GM19438 (cell line): Measurements from ENCODE around the gene RD3L.
"Not testable (repeated sequence)": the region's sequence is repeated elsewhere in the genome, so short reads cannot be mapped to it uniquely, and the experiment has no call there.

Source experiments
- ATAC-seq: cut with Tn5 transposase; IDR thresholded peaks from one replicate; pipeline ENCODE4 v1.9.1; 2021; ENCODE audit warnings: low read depth; ENCODE audit not compliant: unreplicated experiment

RD3L gene

DNA sequence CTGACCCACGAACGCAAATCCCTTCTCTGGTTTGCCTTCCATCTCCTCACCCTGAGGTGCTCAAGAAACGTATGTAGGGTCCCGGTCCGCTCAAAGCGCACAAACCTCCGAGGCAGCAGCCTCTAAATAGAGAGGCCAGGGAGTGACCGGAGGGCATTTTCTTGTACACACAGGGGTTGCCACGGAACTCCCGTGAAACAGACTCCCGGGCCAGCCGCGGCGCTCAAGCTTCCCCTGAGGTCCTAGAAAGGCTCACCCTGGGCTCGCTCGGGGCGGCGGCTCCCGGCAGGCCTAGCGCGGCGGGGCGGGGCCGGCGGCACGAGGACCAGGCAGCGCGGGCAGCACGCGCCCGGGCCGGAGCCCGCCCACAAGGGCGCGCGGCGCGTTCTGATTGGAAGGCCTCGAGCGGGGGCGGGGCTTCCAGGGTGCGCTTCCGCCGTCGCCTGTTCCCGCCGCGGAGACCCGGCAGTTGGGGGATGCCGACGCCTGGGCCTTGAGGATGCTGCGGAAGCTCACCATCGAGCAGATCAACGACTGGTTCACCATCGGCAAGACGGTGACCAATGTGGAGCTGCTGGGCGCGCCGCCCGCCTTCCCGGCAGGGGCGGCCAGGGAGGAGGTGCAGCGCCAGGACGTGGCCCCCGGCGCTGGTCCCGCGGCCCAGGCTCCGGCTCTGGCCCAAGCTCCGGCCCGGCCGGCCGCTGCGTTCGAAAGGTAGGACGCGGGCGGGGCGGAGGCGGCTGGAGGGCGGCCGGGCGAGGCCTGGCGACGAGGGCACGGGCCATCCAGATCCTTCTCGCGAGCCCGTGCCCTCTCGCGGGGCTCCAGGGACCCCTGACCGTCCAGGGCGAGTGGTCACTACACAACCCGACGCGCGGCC, 14.1 kb downstream of the RD3L start, which contains the start of gene TDRD9:
TDRD9 (plus strand) TSS at position 446 of the 880 bp plus-strand sequence; CDS start at position 500, 54 bp downstream.
- ATAC-seq, result no peak

DNA sequence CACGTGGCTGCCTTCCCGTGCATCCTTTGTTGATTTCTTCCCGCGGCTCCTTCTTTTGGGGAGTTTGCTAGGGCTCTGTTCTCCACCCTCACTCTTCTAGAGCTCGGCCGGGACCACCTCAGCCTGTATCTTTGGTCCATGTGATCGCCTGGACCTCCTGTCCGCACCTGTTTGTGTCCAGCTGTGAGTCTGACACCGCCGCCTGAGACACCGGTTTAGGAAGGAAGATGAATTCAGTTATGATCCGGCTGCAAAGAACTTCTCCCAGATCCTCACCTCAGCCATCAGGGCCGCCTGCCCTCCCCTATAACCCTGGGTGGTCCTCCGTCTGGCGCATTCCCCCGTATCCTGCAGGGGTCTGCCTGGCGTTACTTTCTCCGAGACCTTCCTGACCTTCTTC, 14.8 kb downstream of the RD3L start:
- ATAC-seq, result no peak

DNA sequence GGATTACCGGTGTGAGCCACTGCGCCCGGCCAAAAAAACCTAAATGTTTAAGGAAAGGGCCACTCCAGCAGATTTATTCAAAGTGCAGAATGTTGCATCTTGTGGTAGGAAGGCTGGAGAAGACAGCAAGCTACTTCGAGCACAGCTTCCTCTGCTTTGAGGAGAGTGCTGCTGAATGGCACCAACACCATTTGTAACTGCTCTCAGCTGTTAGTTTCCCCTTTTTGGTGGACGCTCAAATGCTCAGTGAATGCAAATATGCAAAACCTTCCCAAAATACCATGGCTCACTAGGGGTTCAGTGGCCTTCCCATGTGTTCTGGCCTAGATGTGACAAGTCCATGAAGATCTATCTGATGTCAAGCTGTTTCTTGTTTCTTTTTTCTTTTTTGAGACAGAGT, 17.0 kb downstream of the RD3L start:
- no peak for ATAC-seq

DNA sequence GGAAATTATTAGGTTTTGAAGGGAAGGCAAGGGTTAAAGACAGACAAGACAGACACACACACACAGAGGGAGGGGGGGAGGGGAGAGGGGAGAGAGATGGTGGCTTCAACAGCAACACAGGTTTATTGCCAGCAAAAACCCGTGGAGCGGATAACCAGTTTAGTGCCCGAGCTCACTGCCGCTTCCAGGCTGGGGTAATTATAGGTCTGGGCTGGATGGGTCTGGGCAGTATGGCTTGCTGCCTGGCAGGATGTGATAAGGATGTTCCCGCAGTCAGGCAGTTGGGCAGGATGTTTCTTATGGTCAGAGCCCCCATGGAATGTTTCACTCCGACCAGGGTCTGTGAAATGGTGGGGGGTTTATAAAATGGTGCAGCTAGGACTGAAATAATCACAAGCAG, 18.5 kb downstream of the RD3L start:
- ATAC-seq, result no peak

DNA sequence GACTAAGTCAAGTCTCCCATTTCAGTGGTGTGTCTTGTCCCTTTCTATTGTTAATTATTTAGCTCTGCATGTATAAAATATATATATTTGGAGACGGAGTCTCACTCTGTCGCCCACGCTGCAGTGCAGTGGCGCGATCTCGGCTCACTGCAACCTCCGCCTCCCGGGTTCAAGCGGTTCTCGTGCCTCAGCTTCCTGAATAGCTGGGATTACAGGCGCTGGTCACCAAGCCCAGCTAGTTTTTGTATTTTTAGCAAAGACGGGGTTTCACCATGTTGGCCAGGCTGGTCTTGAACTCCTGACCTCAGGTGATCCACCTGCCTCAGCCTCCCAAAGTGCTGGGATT, 20.5 kb downstream of the RD3L start:
- ATAC-seq, result not testable (repeated sequence)

DNA sequence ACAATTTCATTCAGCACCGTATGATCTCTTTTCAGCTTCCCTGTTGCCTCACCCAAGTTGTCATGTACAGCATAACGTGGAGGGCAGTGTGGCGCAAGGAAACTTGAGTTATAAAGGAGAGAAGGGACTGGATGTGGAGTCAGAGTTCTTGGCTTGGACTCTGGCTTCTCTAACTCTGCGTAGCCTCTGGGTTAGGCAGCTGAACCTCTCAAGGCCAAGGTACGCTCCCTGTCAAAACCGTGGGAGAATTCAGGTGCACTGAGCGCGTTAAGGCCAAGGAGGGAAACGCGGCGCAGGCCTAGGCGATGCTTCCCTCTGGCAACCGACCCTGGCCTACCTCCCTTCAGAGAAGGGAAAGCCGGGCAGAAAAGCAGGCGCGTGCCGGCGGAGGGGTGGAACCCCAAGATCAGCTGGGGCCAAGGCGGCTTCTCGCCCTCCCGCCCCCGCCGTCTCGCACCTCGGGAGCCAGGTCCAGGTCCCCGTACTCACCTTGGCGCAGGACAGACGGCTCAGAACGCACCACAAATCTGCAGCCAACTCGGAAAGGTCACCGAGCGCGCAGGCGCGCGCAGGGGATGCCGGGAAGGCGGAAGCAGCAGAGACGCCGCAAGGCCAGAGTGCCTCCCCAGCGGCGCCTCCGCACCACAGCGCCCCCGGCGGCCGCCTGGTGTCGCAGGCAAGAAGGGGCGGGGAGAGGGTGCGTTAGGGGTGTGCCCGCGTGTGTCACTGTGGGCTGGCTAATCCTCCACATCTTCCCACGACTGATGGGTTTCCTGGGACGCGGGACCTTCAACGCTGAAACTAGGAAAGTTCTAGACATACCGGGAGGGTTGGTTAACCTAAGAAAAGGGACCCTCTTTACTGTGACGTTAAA, 21.1 kb downstream of the RD3L start:
- ATAC-seq, result peak; percentile 94

DNA sequence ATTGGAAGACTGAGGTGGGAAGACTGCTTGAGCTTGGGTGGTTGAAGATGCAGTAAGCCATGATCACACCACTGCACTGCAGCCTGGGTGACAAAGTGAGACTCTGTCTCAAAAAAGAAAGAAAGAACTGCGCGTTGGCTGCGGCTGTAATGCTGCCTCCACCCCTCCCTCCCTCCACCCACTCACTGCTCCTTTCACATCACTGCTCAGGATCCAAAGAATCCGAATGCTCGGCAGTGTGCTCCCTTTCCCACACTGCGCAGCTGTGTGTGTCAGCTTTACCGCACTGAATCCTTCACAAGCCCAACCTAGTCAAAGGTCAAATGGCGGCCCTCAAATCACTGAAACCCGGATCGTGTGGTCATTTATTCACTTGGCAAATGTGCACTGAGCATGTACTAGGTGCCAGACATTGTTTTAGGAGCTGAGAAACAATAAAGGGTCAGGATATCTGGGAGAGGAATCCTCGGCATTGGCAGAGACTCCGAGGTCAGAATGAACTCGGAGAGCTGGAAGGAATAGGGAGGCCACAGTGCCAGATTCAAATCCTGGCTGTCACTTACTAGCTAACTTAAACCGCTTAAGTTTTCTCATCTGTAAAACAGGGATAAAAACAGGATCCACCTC, 25.6 kb downstream of the RD3L start:
- no peak for ATAC-seq

DNA sequence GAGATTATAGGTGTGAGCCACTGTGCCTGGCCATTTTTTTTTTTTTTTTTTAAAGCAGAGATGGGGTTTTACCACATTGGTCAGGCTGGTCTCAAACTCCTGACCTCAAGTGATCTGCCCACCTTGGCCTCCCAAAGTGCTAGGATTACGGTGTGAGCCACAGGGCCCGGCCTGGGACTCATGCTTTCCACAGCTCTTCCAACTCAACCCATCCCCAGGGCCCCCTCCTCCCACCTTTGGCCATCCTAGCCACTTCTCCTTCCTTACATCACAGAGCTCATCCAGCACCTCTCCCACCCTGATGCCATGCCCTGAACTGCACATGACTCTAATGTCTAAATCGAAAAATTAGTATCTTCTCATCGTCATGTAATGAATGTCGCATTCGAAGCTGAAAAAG, 26.7 kb downstream of the RD3L start:
- ATAC-seq, result no peak

DNA sequence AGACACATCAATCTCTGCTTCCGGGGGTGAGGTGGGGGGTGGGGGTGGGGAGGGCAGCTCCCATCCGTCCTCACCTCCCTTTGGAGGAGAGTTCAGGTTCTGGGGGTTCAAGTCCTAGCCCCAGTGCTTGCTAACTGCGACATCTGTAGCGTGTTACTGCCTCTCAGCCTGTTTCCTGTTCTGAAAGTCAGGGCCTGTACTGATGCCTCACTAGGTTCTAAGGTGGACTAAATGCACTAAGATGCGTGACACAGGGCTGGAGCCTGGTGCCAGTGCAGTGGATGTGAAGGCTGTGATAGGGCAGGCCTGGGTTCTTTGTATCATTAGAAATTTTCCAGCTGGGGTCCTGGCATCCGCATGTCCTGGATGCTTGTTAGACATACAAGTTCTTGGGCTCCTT, 31.3 kb downstream of the RD3L start:
- ATAC-seq, result no peak

DNA sequence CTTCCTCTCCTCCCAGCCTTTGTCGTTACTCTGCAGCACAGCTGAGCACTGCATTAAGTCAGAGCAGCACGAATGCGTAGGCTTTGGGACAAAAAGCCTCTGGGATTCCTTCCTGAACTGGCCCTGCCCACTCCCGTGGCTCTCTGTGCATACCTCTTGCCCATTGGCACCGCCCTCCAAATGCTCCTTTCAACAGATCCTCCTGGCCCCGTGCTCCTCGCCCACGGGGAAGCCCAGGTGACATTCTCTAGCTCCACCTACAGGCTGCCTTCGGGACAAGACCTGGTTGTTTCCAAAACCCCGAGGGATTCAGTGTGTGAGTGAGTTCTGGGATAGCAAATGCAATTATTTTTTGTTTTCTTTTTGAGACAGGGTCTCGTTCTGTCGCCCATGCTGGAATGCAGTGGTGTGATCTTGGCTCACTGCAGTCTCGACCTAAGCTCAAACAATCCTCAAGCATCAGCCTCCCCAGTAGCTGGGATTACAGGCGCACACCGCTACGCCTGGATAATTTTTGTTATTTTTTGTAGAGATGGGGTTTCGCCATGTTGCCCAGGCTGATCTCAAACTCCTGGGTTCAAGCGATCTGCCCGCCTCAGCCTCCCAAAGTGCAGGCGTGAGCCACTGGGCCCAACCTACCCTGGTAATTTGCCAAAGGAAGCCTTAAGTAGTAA, 31.9 kb downstream of the RD3L start:
- ATAC-seq, result no peak

DNA sequence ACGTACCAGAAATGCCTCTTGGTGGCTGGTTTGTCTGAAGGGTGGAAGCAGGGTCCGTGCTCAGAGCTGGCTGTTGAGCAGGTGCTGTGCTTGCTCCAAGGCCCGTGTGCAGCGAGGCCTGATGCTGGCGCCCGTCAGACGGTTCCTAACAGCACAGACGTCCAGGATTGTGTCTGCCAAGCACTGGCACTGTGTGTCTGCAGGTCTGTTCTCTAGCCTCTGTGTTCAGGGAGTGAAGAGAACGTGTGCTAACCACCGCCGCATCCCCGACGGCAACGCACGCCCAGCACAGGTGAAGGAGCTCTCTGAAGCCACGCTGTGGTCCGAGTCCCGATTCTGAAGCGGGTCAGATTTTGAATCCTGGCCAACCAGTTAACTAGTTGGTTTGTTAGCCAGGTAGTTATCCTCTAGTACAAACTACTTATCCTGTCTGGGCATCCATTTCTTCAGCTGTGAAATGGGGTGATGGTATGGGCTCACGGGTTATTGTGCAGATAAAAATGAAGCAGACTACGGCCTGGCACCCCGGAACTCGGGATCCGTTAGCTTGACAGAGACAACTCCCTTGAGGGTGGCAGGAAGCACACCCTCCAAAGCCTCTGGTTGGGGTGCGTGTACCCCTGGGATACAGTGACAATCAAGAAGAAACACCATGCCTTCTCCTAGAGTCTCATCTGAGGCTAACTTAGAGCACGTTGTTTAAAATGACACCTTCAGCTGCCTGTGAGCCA, 32.6 kb downstream of the RD3L start:
- no peak for ATAC-seq

DNA sequence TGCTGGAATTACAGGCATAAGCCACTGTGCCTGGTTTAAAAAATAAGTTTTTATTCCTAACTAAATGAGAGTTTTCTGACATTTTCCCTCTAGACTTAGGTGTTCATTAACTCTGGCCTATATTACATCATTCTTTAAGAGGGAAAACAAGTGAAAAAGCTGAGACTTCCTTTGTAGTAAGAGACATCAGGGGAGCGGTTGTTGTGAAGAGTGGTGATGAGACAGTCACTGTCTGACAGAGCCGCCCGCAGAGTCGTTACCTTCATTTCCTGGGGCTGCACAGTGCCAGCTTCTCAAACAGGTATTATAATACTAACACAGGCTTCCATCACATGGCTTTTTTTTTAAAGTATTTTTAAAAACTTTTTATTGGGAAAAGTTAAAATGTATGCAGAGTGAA, 33.7 kb downstream of the RD3L start:
- ATAC-seq, result no peak

DNA sequence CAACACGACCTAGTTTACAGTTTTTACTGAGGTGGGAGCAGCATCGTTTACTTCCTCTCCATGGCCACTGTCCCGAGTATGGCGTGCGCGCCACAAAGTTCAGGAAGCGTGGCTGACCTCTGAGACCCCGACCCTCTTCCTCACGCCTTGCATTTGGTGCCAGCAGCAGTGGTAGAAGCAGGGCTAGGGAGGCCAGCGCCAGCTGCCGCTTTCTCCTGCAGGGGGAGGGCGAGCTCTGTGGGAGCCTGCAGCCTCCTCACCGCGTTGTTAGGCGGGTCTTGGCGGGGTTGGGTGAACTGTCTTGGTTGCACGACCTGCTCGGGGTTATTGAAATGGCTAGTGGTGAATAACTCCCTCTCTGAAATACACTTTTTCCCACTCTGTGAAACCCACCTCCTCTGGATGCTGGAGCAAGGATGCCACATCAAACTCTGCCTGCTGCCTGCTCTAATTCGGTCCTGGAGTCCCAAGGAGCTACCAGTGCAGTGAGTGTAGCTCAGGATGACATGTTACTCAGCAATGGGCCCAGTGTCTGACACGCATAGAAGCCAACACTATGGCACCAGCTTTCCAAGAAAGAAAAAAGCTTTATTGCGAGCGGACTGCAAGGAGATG, 36.4 kb downstream of the RD3L start:
- ATAC-seq, result no peak

DNA sequence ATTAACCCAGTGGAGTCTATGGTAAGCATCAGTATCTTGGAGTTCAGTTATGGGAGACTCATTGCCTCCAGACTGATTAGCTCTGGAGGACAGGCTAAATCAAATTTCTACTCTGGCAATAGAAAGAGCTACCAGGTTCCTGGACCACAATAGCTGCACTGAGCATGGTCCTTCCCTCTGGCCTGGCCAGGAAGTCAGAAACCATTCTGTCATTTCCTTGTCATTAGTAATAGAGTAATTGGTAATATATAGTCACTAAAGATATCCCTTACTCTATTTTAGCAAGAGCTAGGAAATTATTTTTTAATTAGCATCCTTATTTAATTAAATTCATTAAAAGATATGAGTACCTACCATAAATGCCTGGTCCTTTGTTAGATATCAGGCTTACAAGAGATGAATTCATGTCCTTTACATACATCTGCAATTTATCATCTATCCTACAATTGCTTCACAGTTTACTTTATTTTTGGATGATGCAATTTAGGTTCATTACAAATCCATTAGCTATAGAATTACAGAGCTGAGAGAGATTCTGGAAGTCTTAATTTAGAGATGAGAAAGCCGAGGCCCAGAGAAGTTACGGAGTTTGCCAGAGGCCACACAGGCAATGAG, 37.7 kb downstream of the RD3L start:
- ATAC-seq, result no peak

DNA sequence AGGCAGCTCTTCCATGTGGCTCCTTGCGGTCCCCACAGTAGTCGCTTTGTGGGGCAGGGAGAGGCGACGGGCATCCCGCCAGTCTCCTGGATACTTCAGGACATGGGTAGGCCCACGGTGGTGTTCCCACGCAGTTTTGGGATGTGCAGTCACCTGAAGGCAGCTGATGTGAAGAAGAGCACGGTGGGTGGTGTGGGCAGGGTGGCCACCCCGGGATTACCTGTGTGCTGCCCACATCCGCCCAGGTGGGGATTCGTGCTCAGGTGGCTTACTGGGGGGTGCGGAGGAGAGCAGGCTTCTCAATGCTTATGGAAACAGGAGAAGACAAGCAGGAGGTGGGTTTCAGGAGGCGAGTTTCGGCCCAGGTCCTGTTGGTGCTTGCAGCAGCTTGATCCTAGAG, 42.5 kb downstream of the RD3L start:
- no peak for ATAC-seq

DNA sequence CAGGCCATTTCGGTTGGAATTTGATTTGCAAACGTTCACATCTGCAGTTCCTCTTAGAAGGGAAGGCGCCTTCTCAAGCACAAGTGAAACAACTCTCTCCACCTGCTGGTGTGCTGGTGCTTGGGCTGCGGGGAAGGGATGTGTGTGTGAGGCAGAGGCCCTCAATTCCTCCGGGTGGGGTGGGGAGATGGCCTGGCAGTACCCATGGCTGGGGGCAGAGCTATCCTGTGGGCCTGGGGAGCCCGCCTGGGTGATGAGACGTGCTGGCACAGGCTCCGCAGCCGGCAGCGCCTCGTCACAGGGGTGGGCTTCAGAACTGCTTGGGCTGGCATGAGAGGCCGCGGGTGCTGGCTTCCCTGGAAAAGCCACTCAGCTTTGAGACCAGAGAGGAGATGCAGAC, 43.0 kb downstream of the RD3L start:
- ATAC-seq, result no peak

DNA sequence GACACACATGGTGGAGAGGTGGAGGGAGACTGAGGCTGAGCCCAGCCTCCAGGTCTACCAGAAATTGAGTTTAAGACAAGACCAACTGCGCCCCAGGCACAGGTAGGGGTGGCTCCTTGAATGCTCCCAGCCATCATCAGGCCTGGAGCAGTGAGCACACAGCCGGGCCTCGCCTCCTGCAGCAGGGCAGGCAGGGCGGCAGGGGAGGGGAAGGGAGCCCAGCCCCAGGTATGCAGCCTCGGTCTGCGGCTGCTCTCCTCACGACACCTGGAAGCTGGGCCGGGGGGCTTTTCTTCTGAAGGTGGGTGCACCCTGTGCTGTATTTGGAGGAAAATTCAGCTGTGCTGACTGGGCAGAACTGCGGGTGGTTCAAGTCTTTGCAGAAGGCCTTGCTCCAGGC, 43.6 kb downstream of the RD3L start:
- no peak for ATAC-seq

DNA sequence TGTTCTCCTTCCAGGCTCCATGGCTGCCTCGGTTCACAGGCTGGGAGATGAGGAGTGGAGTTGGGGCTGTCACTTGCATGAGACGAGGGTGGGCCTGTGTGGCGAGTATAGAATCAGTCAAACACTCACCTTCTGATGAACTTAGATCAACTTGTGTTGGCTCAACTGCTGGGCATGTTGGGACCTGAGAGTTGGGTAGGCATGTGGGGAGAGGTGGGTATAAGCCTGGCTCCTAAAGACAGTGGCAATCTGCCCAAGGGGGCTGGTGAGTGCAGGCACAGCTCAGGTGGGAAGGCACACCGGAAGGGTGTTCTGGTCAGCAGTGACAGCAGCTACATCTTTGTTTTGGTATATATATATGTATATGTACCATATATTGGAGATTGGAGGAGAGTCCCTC, 44.1 kb downstream of the RD3L start:
- no peak for ATAC-seq
